LNCAP (cell line): Measurements from ENCODE around the gene WNK1.

Source experiments
- TF ChIP-seq, protein P1 (sequence below): fragments of 450-650 bp; IDR thresholded peaks from 2 replicates; pipeline ENCODE4 v1.5.1; 2017; ENCODE audit warnings: mild to moderate bottlenecking

Gene WNK1

GRCh38 chr12:857611-858010 lies 105.2 kb downstream of the WNK1 start:
- TF ChIP-seq, protein P1, sequence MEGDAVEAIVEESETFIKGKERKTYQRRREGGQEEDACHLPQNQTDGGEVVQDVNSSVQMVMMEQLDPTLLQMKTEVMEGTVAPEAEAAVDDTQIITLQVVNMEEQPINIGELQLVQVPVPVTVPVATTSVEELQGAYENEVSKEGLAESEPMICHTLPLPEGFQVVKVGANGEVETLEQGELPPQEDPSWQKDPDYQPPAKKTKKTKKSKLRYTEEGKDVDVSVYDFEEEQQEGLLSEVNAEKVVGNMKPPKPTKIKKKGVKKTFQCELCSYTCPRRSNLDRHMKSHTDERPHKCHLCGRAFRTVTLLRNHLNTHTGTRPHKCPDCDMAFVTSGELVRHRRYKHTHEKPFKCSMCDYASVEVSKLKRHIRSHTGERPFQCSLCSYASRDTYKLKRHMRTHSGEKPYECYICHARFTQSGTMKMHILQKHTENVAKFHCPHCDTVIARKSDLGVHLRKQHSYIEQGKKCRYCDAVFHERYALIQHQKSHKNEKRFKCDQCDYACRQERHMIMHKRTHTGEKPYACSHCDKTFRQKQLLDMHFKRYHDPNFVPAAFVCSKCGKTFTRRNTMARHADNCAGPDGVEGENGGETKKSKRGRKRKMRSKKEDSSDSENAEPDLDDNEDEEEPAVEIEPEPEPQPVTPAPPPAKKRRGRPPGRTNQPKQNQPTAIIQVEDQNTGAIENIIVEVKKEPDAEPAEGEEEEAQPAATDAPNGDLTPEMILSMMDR = no peak

DNA sequence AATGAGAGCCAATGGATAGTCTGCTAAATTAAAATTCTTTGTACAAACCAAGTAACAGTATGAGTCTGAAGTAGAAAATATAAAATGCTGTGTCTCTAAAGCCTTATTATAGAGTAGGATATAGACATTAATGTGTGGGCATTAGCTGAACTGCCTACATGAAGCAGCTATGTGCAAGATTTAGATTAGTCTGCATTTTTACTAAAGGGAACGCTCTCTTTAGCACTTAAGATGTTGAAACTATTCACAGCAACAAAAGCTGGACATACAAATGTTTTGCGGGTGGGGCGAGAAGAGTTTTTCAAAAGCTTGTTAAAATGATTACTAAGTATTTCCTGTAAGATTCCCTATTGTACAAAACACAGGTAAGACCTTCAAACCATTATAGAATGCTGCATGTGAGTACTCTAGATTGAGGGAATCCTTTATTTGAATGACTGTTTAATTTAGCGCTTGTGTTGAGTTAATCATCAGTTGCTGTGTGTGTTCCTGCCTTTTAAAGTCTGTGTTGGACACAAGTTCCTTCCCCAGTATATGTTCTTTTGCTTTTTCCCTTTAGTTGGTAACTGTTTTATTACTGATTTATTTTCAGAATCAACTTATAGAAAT lies 110.0 kb downstream of the WNK1 start:
- TF ChIP-seq, protein P1 = no peak

DNA sequence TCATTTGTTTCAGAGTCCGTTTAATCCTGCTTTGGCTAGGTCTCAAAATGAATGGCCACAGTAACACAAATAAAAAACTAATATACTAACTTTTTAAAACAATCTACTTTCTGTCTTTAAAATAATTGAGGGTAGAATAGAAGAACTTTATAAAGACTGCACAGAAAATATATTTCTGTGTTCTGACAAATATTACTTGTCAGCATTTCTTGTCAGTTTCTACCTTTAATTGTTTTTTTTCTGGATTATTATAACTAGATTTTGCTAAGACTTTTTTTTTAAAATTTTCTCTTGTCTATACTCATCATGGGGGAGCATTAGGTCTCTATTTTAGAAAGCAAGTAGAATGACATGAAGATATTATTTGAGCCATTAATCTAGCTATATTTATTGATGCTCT lies 110.9 kb downstream of the WNK1 start:
- TF ChIP-seq, protein P1 = no peak

DNA sequence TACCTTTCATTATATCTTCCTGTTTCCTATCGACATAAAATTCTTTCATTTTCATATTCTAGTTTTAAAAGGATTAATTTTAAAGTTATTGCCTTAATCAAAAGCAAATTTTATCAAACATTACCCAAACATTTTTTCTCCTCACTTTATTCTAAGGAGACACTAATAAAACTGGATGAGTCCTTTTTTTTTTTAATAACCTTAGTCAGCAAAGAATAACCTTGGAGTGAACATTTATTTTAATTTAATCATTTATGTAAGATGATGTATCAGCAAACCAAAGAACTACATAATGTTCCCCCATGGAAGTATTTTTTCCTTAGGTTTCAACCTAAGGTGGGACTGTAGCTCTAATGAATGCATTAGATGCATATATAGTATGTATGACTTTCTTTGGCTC lies 113.2 kb downstream of the WNK1 start:
- TF ChIP-seq, protein P1 = no peak

DNA sequence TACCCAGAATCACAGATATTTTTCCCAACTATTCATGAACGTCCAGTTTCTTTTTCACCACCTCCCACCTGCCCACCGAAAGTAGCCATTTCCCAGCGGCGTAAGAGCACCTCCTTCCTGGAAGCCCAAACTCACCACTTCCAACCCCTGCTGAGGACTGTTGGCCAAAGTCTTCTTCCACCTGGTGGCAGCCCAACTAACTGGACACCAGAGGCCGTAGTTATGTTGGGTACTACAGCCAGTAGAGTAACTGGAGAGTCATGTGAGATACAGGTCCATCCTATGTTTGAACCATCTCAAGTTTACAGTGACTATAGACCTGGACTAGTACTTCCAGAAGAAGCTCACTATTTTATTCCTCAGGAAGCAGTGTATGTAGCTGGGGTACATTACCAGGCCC lies 115.5 kb downstream of the WNK1 start:
- TF ChIP-seq, protein P1 = no peak

- TF ChIP-seq, protein P1 = no peak
These were observed 116.3 kb downstream of the WNK1 start for GRCh38 chr12:868722-869121.

- TF ChIP-seq, protein P1 = no peak
These were observed 118.0 kb downstream of the WNK1 start for GRCh38 chr12:870378-870777.

- TF ChIP-seq, protein P1 = no peak
These were observed 121.6 kb downstream of the WNK1 start for GRCh38 chr12:873954-874353.
